Measurements from ENCODE around the gene SHFL.

SHFL gene

GRCh38 chr19:10132905-10133304, 46.8 kb downstream of the SHFL start:
- peaks cover 16 to 63% of the 10 kb centered on the region in 2 donors for H3K36me3 ChIP-seq (ENCODE audit: control insufficient read depth in 1 of 2, insufficient read depth in 2 of 2, low read length in 2 of 2)
- H3K4me3 ChIP-seq (ENCODE audit: low read depth in 1 of 2, low read length in 2 of 2) = no peak overlapping the region
- H3K27me3 ChIP-seq (ENCODE audit: control insufficient read depth in 1 of 2, insufficient read depth in 2 of 2, low read length in 2 of 2) = no peaks in the 10 kb centered on the region
- H3K27ac ChIP-seq (ENCODE audit: low read depth, low read length) = no peak overlapping the region
- H3K4me1 ChIP-seq (ENCODE audit: control insufficient read depth in 1 of 2, insufficient read depth in 2 of 2, low read length in 2 of 2) = no peaks in the 10 kb centered on the region
- no peak overlapping the region for H3K9ac ChIP-seq (ENCODE audit: low read depth in 1 of 2, low read length in 2 of 2)
- H3K9me3 ChIP-seq (ENCODE audit: control insufficient read depth in 1 of 2, low read length in 2 of 2) = no peaks in the 10 kb centered on the region

GRCh38 chr19:10133596-10133995, 47.5 kb downstream of the SHFL start:
- no peak overlapping the region for H3K27ac ChIP-seq (ENCODE audit: low read depth, low read length)
- no peak overlapping the region for H3K4me3 ChIP-seq (ENCODE audit: low read depth in 1 of 2, low read length in 2 of 2)
- no peak overlapping the region for H3K9ac ChIP-seq (ENCODE audit: low read depth in 1 of 2, low read length in 2 of 2)
- H3K27me3 ChIP-seq (ENCODE audit: control insufficient read depth in 1 of 2, insufficient read depth in 2 of 2, low read length in 2 of 2) = no peaks in the 10 kb centered on the region
- H3K4me1 ChIP-seq (ENCODE audit: control insufficient read depth in 1 of 2, insufficient read depth in 2 of 2, low read length in 2 of 2) = no peaks in the 10 kb centered on the region
- peaks cover 16 to 70% of the 10 kb centered on the region in 2 donors for H3K36me3 ChIP-seq (ENCODE audit: control insufficient read depth in 1 of 2, insufficient read depth in 2 of 2, low read length in 2 of 2)
- no peaks in the 10 kb centered on the region for H3K9me3 ChIP-seq (ENCODE audit: control insufficient read depth in 1 of 2, low read length in 2 of 2)

GRCh38 chr19:10134040-10134439, 47.9 kb downstream of the SHFL start:
- no peak overlapping the region for H3K27ac ChIP-seq (ENCODE audit: low read depth, low read length)
- H3K9me3 ChIP-seq (ENCODE audit: control insufficient read depth in 1 of 2, low read length in 2 of 2) = no peaks in the 10 kb centered on the region
- peaks cover 16 to 74% of the 10 kb centered on the region in 2 donors for H3K36me3 ChIP-seq (ENCODE audit: control insufficient read depth in 1 of 2, insufficient read depth in 2 of 2, low read length in 2 of 2)
- no peak overlapping the region for H3K4me3 ChIP-seq (ENCODE audit: low read depth in 1 of 2, low read length in 2 of 2)
- no peaks in the 10 kb centered on the region for H3K27me3 ChIP-seq (ENCODE audit: control insufficient read depth in 1 of 2, insufficient read depth in 2 of 2, low read length in 2 of 2)
- H3K9ac ChIP-seq (ENCODE audit: low read depth in 1 of 2, low read length in 2 of 2) = no peak overlapping the region
- no peaks in the 10 kb centered on the region for H3K4me1 ChIP-seq (ENCODE audit: control insufficient read depth in 1 of 2, insufficient read depth in 2 of 2, low read length in 2 of 2)

- no peaks in the 10 kb centered on the region for H3K4me1 ChIP-seq (ENCODE audit: control insufficient read depth in 1 of 2, insufficient read depth in 2 of 2, low read length in 2 of 2)
- no peak overlapping the region for H3K27ac ChIP-seq (ENCODE audit: low read depth, low read length)
- no peaks in the 10 kb centered on the region for H3K9me3 ChIP-seq (ENCODE audit: control insufficient read depth in 1 of 2, low read length in 2 of 2)
- no peak overlapping the region for H3K9ac ChIP-seq (ENCODE audit: low read depth in 1 of 2, low read length in 2 of 2)
- H3K4me3 ChIP-seq (ENCODE audit: low read depth in 1 of 2, low read length in 2 of 2) = no peak overlapping the region
- H3K27me3 ChIP-seq (ENCODE audit: control insufficient read depth in 1 of 2, insufficient read depth in 2 of 2, low read length in 2 of 2) = no peaks in the 10 kb centered on the region
- peaks cover 16 to 89% of the 10 kb centered on the region in 2 donors for H3K36me3 ChIP-seq (ENCODE audit: control insufficient read depth in 1 of 2, insufficient read depth in 2 of 2, low read length in 2 of 2)
Measured at GRCh38 chr19:10135551-10136334, 49.6 kb downstream of the SHFL start.

- Histone ChIP-seq H3K4me1 (ENCODE audit: control insufficient read depth in 1 of 2, insufficient read depth in 2 of 2, low read length in 2 of 2) (no peaks in the 10 kb centered on the region), H3K27me3 (ENCODE audit: control insufficient read depth in 1 of 2, insufficient read depth in 2 of 2, low read length in 2 of 2) (no peaks in the 10 kb centered on the region), H3K27ac (ENCODE audit: low read depth, low read length) (no peak overlapping the region), H3K9me3 (ENCODE audit: control insufficient read depth in 1 of 2, low read length in 2 of 2) (no peaks in the 10 kb centered on the region), H3K36me3 (ENCODE audit: control insufficient read depth in 1 of 2, insufficient read depth in 2 of 2, low read length in 2 of 2) (peaks cover 21 to 90% of the 10 kb centered on the region in 2 donors), H3K4me3 (ENCODE audit: low read depth in 1 of 2, low read length in 2 of 2) (no peak overlapping the region), H3K9ac (ENCODE audit: low read depth in 1 of 2, low read length in 2 of 2) (no peak overlapping the region)
Measured at GRCh38 chr19:10136936-10137335, 50.8 kb downstream of the SHFL start.

- no peaks in the 10 kb centered on the region for H3K9me3 ChIP-seq (ENCODE audit: control insufficient read depth in 1 of 2, low read length in 2 of 2)
- no peaks in the 10 kb centered on the region for H3K27me3 ChIP-seq (ENCODE audit: control insufficient read depth in 1 of 2, insufficient read depth in 2 of 2, low read length in 2 of 2)
- H3K27ac ChIP-seq (ENCODE audit: low read depth, low read length) = no peak overlapping the region
- H3K9ac ChIP-seq (ENCODE audit: low read depth in 1 of 2, low read length in 2 of 2) = no peak overlapping the region
- H3K4me1 ChIP-seq (ENCODE audit: control insufficient read depth in 1 of 2, insufficient read depth in 2 of 2, low read length in 2 of 2) = no peaks in the 10 kb centered on the region
- peaks cover 22 to 95% of the 10 kb centered on the region in 2 donors for H3K36me3 ChIP-seq (ENCODE audit: control insufficient read depth in 1 of 2, insufficient read depth in 2 of 2, low read length in 2 of 2)
- no peak overlapping the region for H3K4me3 ChIP-seq (ENCODE audit: low read depth in 1 of 2, low read length in 2 of 2)
Measured at GRCh38 chr19:10137751-10138682, 51.9 kb downstream of the SHFL start.

- no peaks in the 10 kb centered on the region for H3K4me1 ChIP-seq (ENCODE audit: control insufficient read depth in 1 of 2, insufficient read depth in 2 of 2, low read length in 2 of 2)
- H3K36me3 ChIP-seq (ENCODE audit: control insufficient read depth in 1 of 2, insufficient read depth in 2 of 2, low read length in 2 of 2) = peaks cover 14 to 94% of the 10 kb centered on the region in 2 donors
- no peak overlapping the region for H3K9ac ChIP-seq (ENCODE audit: low read depth in 1 of 2, low read length in 2 of 2)
- H3K27ac ChIP-seq (ENCODE audit: low read depth, low read length) = no peak overlapping the region
- no peaks in the 10 kb centered on the region for H3K27me3 ChIP-seq (ENCODE audit: control insufficient read depth in 1 of 2, insufficient read depth in 2 of 2, low read length in 2 of 2)
- H3K4me3 ChIP-seq (ENCODE audit: low read depth in 1 of 2, low read length in 2 of 2) = no peak overlapping the region
- no peaks in the 10 kb centered on the region for H3K9me3 ChIP-seq (ENCODE audit: control insufficient read depth in 1 of 2, low read length in 2 of 2)
Measured at GRCh38 chr19:10138879-10139795, 53.0 kb downstream of the SHFL start.

- H3K36me3 ChIP-seq (ENCODE audit: control insufficient read depth in 1 of 2, insufficient read depth in 2 of 2, low read length in 2 of 2) = peaks cover 20 to 96% of the 10 kb centered on the region in 2 donors
- H3K27me3 ChIP-seq (ENCODE audit: control insufficient read depth in 1 of 2, insufficient read depth in 2 of 2, low read length in 2 of 2) = no peaks in the 10 kb centered on the region
- no peaks in the 10 kb centered on the region for H3K9me3 ChIP-seq (ENCODE audit: control insufficient read depth in 1 of 2, low read length in 2 of 2)
- no peak overlapping the region for H3K9ac ChIP-seq (ENCODE audit: low read depth in 1 of 2, low read length in 2 of 2)
- H3K4me1 ChIP-seq (ENCODE audit: control insufficient read depth in 1 of 2, insufficient read depth in 2 of 2, low read length in 2 of 2) = no peaks in the 10 kb centered on the region
- H3K4me3 ChIP-seq (ENCODE audit: low read depth in 1 of 2, low read length in 2 of 2) = no peak overlapping the region
- H3K27ac ChIP-seq (ENCODE audit: low read depth, low read length) = no peak overlapping the region
Measured at GRCh38 chr19:10139952-10140351, 53.8 kb downstream of the SHFL start.

- Histone ChIP-seq H3K9ac (ENCODE audit: low read depth in 1 of 2, low read length in 2 of 2) (no peak overlapping the region), H3K27ac (ENCODE audit: low read depth, low read length) (no peak overlapping the region), H3K4me3 (ENCODE audit: low read depth in 1 of 2, low read length in 2 of 2) (no peak overlapping the region), H3K27me3 (ENCODE audit: control insufficient read depth in 1 of 2, insufficient read depth in 2 of 2, low read length in 2 of 2) (no peaks in the 10 kb centered on the region), H3K36me3 (ENCODE audit: control insufficient read depth in 1 of 2, insufficient read depth in 2 of 2, low read length in 2 of 2) (peaks cover 32 to 97% of the 10 kb centered on the region in 2 donors), H3K4me1 (ENCODE audit: control insufficient read depth in 1 of 2, insufficient read depth in 2 of 2, low read length in 2 of 2) (no peaks in the 10 kb centered on the region), H3K9me3 (ENCODE audit: control insufficient read depth in 1 of 2, low read length in 2 of 2) (no peaks in the 10 kb centered on the region)
Measured at GRCh38 chr19:10141479-10141878, 55.4 kb downstream of the SHFL start.
